NK-92 treated with Interleukin-12 subunit alpha and Interleukin-12 subunit beta, amount 100 ng/mL, for 24 hours (cell line): ENCODE measurements around the gene UIMC1.

Experiments used
- DNase-seq: peaks from one replicate; lab custom pipeline; 2025; lab: John Stamatoyannopoulos, UW

UIMC1 gene

DNA sequence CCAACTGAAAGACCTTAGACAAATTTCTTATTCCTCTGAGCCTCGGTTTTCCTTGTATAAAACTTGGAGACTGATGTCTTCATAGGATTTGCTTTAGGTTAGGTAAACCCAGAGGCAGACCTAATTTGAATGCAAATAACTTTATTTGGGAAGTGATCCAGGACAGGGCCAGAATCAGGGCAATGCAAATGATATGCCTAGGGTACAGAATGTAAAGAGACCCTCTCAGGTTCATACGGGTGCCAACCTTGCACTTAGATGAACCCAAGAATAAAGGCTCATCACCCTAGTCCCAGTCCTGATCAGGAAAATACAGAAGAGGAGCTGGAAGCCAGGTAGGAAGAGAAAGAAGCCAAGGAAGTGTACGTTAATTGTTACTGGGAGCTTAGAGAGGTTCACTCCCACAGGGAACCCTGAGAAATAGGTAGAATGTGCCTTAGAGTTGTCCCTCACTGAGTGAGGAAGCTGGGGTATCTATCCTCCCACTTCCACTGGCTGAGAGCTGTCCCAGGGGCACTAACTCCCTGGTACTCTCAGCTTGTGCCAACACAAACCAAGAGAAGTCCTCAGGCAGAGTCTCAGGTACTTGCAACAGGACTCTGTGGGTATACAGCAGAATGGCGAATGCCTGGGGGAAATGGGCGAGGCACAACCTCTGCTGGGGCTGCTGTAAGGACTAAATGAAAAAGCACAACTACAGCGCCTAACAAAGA is 104.3 kb downstream of the UIMC1 start:
- DNase-seq = no peak

DNA sequence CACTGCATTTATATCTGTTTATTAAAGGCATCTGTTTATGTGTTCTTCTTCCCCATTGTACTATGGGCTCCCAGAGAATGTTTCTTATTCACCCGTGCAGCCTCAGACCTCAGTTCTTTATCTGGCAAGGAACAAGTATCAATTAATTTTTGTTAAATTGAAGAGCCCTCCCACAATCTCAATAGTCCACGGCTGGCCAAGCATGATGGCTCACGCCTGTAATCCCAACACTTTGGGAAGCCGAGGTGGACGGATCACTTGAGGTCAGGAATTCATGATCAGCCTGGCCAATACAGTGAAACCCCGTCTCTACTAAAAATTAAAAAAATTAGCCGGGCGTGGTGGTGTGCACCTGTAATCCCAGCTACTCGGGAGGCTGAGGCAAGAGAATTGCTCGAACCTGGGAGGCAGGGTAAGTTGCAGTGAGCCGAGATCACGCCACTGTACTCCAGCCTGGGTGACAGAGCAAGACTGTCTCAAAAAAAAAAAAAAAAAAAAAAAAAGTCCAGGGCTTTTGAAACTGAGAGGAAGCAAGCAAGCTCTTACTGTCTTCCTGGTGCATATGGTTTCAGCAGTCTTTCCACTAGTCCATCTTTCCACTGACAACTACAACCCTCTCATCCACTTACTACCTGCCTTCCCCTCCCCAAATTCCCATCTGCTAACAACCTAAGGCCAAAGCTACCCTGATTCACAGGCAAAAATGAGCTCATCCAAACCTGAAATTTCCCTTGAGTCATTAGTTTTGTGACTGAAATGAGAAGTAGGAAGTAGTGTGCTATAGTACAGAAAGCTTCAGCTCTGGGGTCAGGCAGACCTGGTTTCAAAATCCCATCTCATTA is 105.1 kb downstream of the UIMC1 start:
- no peak for DNase-seq

DNA sequence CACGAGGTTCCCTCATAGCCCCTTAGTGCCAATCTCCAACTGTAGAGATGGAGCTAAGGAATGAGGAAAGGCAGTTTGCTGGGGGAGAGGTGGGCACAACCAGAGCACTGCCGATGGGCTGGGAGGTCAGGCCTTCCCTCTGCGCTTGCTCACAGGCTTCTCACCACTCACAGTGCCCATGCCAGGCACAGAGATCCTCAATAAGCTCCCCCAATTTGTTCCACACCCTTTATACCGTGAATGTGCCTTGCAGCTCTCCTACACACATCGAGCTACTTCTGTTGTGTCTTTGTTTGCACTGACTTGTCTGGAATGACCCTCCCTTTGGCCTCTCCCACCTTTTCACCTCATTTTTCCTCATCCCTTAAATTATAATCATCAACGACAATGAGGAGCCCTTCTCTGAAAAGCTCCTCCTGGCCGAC is 105.8 kb downstream of the UIMC1 start:
- DNase-seq = no peak

DNA sequence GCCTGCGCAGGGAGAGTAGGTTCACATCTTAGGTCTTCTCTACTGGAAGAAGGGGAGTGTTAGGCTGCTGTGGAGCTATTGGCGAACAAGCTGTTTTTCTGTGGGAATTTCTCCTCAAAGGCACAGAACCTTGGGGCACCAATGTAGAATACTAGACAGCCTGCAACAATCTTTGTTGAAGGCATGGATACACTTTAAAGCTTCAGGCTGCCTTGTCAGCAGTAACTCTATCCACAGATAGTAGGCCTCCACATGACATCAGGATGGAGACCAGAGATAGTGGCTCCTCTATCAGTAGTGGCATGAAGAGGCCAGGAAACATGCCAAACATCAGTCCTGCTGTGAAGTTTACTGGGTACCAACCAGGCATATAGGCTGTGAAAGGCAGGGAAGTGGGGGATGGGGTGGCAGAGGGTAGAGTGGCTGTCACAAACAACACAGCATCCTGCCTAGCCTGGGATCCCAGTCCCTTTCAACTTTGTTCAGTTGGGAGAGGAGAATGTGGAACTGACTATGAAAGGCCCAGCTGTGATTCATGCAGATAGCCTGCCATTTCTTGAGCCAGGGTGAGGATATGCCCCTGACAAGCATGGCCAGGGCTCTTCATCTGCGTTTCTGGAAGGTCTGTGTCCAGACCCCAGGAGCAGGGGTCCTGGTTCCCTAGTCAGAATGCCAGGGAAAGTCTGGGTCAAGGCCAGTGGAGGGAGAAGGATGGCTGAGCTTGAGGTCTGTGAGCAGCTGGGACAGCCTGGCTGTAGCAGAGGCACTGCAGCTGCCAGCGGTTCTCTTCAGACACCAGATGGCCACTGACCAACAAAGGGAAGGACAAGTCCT is 106.4 kb downstream of the UIMC1 start:
- no peak for DNase-seq

DNA sequence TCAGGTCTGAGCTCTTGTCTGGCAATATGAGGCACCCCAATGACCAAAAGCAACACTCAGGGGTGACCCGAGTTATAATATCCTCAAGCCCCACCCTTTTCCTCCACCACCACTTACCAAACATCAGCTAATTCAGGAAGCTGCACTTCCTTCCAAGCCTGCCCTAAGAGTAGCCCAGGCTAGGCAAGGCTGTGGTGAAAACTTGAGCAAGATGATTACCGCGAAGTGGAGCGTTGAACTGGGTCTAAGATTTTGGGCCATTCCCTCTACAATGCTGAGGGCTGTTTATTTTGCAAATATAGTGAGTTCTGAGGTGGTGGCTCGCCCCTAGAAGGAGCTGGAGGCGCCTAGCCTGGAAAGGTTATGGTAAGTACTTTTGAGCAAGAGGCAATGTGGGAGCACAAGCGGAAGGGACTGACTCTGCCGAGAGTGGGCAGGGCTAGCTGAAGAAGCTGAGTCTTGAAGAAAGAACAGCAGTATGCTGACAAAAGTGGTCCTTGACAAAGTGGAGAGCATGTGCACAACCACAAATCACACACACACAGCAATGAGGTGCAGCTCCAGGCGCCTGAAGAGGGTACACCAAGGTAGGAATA is 107.2 kb downstream of the UIMC1 start, which contains the start of gene HK3:
TSS of gene HK3 (minus strand) at position 51 of the 596 bp plus-strand sequence. CDS start 3,187 bp downstream, outside the sequence.
- no peak for DNase-seq

DNA sequence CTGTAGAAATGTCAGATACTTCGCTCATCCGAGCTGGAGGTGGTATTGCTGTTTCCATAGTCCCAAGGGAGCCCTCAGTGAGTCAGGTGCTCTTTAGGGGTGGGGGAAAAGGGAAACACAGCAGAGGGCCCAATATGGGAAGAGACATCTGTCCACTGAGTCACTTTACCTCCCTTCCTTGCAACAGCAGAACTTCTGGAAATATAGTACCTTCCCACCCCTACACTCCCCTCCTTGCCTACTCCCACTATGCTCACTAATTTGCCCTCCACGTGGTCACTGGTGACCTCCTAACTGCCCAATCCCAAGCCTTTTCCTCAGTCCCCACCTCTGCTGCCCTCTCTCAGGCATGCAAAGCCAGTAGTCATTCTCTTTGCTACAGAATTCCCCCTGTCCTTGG is 109.3 kb downstream of the UIMC1 start:
- no peak for DNase-seq

DNA sequence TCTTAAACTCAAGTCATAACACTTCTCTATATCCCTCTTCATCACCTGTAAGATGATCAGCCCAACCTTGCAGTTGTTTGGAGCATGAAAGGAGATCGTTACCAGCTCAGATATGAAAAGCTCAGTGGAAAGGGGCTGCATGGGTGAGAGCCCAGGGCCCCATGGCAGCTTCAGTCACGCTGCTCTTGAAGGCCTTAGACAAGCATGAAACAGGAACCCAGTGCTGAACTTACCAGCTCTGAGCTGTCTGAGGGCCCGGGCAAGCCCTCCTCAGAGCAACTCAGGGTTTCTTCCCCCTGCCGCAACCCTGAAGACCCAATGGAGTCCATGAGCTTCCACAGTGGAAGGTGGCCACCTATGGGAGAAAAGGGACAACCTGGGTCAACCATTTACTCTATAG is 110.7 kb downstream of the UIMC1 start:
- DNase-seq = no peak

DNA sequence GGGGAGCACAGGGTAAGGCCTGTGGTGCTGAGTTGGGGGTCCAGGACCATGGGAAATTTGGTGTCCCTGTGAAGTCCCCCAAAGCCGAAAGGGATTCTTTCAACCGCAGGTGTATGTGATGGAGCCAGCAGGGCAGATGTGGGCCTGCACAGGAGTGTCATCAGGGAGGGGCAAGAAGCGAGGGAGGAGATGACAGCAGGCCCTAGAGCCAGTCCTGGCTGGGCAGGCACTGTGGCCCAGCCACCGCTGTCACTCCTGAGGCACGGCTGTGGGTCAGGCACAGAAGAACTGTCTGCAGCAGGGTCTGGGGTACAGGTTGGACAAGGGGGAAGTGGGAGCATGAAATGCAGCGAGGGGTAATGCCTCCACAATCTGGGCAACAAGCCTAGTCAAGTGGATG is 112.3 kb downstream of the UIMC1 start:
- DNase-seq = no peak

DNA sequence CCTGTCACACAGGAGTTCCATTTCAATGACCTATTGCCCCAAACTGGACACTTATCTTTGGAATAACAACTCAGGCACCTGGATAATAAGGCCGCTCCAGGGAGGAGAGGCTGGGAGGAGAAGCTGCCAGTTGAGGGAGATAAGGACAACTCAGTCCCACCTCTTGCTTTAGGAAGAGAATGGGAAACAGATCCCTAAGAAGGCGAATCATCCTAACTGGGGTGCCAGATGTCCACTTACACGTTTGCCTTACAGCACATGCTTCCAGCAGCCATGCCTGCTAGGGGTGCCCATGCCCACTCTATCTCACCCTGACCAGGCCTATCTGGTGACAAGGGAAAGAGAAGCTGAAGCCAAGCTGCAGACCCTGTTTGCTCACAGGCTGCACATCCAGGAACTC is 113.9 kb downstream of the UIMC1 start:
- no peak for DNase-seq

DNA sequence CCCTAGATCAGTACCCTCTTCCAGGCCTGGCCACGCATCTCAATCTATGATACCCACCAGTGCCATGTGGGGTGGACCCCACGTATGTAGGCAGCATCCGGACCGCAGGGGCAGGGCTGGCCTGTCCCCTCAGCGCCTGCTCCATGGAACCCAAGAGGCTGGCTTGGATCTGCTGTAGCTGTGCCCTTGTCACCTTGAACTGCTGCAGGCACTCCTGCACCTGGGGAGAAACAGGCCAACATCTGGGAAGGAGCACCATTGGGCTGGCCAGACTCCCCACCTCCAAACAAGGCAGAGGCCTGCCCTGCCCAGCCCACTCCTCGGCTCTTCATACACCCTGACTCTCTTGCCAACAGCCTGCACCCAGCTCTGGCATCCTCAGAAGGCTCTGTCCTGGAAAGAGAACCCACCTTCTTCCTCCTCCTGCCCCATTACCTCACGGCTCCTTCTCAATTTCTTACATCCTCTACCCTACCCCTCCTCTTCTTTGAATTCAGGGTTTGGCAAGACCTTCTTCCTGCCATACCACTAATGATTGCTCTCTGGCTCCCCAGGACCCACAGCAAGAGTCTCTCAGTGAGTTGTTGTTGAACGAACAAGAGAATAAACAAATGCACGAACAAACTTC is 115.1 kb downstream of the UIMC1 start:
- no peak for DNase-seq

DNA sequence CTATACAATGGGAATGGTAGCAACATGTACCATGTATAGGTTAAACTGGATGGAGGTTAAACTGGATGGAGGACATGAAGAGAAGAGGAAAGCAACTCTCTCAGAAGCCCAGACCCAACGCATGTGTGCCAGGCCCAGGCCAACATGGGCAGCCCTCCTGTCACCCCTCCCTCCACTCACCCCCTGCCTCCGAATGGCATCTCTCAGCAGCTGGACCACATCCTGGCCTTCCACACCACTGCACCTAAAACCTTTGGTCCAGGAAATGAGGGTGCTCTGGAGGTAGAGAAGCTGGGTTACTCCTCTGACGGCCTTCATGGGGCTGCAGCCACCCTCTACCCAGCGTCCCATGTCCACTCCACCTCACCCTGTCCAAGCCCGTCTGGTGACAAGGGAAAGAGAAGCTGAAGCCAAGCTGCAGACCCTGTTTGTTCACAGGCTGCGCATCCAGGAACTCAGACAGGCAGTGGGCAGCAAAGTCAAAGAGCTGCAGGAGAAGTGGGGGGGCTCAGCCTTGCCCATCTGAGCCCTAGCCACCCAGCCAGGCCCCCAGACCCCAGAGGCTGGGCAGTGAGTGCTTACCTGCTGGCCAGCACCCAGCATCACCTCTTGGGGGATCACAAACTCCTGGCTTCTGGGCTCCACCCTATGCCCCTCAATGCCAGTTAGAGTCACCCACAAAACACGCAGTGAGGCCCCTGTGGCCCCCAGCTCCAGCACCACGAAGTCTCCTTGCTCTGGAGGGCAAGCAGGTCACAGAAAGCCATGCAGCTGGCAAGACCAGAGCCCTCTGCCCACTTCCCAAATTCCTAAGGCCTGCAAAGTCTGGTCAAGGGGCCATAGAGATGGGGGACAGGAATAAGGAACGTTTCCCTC is 115.9 kb downstream of the UIMC1 start:
- no peak for DNase-seq

DNA sequence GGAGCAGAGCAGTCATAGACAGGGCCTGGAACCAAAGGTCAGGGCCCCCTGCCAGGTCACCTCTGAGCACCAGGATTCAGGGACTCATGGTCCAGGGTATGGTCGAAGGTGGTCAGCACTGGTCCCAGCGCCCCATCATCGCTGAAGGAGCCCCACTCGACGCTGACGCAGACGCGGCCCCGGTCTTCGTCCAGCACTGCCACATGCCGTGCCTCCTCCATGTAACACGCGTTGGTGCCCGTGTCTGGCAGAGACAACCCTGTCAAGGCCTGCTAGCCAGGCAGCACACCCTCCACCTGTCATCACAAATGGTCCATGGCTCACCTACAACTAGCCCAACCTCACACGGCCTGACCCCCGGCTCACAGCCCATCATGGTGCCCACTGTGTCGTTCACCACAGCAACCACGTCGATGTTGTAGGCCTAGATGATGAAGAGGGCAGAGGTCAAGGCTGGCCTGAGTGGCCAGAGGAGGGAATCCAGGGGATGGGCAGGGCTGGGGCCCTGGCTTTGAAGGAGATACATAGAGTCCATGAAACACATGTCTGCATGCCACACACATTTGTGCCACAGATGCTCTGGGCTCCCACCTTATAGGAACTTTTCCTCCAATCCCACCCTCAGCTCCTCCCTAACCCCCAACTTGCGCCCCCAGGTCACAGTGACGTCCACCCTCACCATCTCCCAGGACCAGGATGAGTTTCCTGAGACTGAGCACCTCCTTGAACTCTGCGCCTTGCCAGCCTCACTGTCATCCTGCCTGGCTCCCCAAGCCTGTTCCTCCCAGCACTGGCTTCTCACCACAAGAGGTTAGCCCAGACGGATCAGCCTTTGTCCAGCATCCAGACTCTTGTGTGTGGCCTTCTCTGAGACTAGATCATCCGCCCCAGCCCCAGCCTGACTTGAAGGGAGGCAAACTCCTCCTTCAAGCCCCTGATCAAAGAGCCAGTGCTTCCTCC is 117.0 kb downstream of the UIMC1 start:
- no peak for DNase-seq

DNA sequence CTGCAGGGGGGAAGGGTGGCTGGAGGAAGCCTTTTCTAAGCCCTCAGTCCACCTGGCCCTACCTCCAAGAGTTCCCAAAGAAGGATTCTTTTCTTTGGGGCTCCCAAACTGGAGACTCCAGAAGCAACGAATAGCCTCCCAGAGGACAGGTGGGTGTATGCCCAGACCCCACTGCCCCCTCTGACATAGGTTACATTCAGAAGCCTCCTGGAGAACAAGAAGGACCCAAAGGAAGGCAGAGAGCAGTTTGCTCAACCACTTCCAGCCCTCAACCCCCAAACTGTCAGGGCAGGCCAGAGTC is 117.8 kb downstream of the UIMC1 start:
- DNase-seq = no peak

DNA sequence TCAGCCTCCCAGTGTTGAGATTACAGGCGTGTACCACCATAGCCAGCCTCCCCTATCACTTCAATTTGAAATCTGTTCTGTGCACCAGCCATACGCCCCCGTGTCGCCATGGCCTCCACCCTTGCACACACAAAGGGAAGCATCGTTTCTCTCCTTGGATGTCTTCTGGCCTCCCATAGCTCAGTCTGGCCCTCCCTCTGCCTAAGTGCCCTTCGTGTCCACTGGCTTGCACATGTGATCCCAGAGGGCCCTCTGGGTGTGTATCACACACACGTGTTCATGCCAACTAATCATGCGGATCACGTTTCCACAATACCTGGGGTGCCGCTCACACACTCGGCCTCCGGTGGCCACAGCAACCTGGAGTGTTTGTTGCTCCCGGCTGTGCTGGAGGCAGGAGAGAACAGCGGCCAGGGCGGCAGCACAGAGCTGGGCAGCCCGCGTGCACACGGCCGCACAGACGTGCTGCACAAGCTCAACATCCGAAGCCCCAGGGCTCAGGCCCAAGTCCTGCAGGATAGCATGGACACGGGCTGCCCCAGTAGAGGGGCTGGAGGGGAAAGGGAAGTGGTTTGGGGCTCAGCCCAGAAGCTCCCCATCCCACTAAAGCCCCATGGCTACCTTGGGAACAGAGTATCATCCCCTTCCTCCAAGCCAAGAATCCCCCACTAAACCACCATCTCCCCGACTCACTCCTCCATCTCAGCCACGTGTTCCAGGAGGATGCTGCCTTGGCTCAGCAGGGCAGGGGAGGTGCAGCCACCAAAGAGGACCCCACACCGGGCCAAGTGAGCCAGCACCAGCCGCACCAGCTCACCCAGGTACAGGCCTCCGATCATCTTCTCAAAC is 118.3 kb downstream of the UIMC1 start:
- DNase-seq = no peak

DNA sequence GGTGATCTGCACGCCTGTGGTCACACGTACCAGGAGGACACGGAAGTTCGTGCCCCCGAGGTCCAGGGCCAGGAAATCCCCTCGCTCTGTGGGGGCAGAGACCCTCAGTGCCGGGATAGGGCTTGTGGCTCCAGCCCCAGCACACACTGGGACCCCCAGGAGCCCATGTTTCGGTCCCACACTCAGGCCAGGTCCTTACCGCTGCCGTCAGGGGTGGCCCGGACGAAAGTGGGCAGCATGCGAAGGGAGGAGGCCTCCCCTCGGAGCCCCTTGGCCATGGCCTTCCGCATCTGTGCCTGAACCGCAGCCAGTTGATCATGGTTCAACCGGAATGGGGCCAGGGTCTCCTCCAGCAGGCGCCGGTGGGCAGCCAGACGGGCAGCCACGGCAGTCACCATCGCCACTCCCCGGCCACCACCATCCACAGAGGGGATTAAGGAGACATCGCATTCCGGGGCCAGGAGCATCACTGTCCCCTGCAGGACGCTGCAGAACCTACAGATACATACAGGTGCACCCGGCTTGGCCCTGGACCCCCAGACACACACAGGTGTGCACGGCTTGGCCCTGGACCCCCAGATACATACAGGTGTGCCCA is 119.2 kb downstream of the UIMC1 start:
- no peak for DNase-seq

DNA sequence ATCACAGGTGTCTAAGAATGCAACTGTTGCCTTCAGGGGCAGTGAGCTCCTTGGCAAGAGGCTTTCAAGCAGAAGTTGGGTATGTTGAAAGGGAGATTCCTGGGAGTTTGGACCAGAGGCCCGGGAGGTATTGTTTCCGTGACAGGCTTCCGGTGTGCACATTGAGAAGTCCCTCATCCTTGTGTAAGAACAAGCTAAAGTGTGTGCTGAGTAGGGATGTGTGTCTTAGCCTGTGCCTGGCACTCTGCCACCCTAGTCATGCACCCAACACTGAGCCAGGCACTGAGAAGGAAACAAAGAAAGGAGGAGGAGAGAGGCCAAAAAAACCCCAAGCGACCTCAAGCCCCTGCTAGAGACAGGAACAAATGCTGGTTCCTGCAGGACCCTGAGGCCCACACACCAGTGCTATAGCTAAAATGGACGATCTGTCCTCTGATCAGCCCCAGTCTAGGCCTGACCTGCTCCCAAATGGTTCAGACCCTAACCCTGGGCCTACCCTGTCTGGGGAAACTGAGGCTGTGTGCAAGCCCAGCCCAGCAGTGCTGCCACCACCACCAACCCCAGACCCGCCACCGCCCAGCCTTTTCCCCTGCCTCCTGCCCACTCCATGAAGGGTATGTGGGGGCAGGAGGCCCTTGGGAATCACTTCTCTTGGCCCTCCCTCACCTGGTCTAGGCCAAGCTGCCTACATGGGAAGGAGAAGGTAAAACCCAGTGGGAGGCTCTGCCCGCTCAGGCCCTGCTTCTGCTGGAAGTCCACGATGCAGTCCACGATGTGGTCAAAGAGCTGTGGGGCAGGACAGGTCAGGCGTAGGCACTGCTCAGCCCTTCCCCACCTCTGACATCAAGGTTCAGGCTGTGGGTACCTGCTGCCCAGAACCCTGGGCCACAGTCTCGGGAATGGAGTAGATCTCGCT is 120.0 kb downstream of the UIMC1 start:
- DNase-seq = no peak

DNA sequence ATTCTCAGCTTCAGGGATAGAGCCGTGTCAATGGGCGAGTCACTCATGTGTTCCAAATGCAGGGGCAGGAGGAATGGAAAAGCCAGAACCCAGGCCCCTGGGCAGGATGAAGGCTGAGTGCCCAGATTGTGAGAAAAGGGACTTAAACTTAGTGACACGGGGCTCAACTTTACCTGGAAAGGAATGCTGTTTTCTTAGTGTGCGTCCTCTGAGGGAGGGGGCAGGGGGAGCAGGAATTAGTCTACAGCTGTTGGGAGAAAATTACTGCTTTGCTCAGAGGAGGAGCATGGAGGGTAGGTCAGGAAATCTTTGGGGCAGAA is 122.0 kb downstream of the UIMC1 start:
- no peak for DNase-seq
